Stimulated activated CD8-positive, alpha-beta memory T cell treated with anti-CD3 and anti-CD28 coated beads, Interleukin-12 subunit alpha, Interleukin-12 subunit beta, amount 100 ng/mL, for 24 hours (primary cell): ENCODE data around the gene SNX20.

ENCODE experiments used
- DNase-seq: peaks from one replicate; pipeline ENCODE4 v3.0.0-alpha.2; 2020; ENCODE audit errors: extremely low read depth

Gene SNX20

GRCh38 chr16:50680556-50680893 lies 587 bp downstream of the SNX20 start:
- DNase-seq, result no peak

GRCh38 chr16:50679676-50680555 lies 1.2 kb downstream of the SNX20 start:
- DNase-seq, result no peak

GRCh38 chr16:50679266-50679665 lies 1.8 kb downstream of the SNX20 start:
- no peak for DNase-seq

- no peak for DNase-seq
Observed at GRCh38 chr16:50678531-50678930, 2.6 kb downstream of the SNX20 start.

- no peak for DNase-seq
Observed at GRCh38 chr16:50677351-50677750, 3.8 kb downstream of the SNX20 start.

- DNase-seq, result no peak
Observed at GRCh38 chr16:50676684-50677225, 4.4 kb downstream of the SNX20 start.

- DNase-seq, result no peak
Observed at GRCh38 chr16:50675686-50676610, 5.2 kb downstream of the SNX20 start.

GRCh38 chr16:50674831-50675230 lies 6.3 kb downstream of the SNX20 start:
- DNase-seq, result no peak

GRCh38 chr16:50673496-50674275 lies 7.4 kb downstream of the SNX20 start:
- DNase-seq, result no peak

- no peak for DNase-seq
Observed at GRCh38 chr16:50671644-50672260, 9.4 kb downstream of the SNX20 start.

GRCh38 chr16:50670476-50670875 lies 10.6 kb downstream of the SNX20 start:
- DNase-seq, result no peak

GRCh38 chr16:50669741-50670140 lies 11.4 kb downstream of the SNX20 start:
- no peak for DNase-seq

GRCh38 chr16:50668368-50669008 lies 12.6 kb downstream of the SNX20 start:
- DNase-seq, result no peak

GRCh38 chr16:50667497-50668367 lies 13.4 kb downstream of the SNX20 start:
- DNase-seq, result no peak

- DNase-seq, result no peak
Observed at GRCh38 chr16:50666658-50667496, 14.2 kb downstream of the SNX20 start.

- peak; percentile 35 for DNase-seq
Observed at GRCh38 chr16:50665128-50665878, 15.8 kb downstream of the SNX20 start.

- no peak for DNase-seq
Observed at GRCh38 chr16:50664270-50664669, 16.8 kb downstream of the SNX20 start.

- no peak for DNase-seq
Observed at GRCh38 chr16:50662306-50662940, 18.7 kb downstream of the SNX20 start.
